GM18526 (cell line): ENCODE data around the gene SUMO4.

Experiments used
- POLR2A ChIP-seq: IDR thresholded peaks from 3 replicates; pipeline ENCODE4 v1.6.1; 2011; ENCODE audit not compliant: insufficient read length; ENCODE audit errors: extremely low read depth

SUMO4 gene

DNA sequence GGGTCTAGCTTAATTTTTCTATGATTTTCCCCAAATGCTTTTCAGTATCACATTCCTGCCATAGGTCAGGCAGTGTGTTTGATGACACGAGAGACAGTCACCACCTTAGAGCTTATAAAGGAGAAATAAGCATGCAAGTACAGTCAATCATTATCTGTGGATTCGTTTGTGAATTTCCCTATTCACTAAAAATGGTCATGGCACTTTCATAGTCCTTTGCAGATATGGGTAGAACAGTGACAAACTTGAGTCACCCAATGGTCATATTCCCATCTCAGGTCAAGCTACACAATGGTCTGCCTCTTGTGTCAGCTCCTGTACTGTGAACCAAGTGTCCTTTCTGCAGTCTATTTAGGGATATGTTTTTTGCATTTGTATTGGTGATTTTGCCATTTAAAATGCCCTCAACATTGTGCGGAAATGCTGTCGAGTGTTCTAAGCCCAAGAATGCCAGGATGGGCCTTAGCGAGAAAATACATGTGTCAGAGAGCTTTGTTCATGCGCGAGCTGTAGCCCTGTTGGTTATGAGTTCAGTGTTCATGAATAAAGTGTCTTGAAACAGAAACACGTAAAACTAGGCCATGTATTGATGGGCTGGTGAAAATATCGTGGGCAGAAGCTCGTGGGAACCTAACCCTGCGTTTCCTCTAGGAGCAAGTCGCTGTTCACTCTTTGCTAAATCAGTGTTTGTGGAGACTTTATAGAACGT, 19.8 kb downstream of the SUMO4 start:
- TF ChIP-seq POLR2A = no peak

DNA sequence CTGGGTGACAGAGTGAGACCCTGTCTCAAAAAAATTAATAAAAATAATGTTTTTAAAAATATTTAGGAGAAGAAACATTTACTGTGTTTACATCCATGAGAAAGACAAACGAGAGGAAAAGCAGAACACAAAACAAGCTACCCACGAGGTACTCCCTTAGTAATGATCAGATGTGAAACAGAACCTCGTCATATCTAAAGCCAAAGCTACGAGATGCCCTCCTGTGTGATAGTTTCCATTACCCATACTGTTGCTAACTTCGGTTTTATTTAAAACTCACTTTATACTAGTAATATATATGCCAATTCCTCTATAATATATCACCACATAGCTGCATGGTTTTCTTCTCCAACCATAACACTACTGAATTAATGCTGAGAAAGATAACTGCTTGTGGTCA, 21.1 kb downstream of the SUMO4 start:
- no peak for TF ChIP-seq POLR2A

DNA sequence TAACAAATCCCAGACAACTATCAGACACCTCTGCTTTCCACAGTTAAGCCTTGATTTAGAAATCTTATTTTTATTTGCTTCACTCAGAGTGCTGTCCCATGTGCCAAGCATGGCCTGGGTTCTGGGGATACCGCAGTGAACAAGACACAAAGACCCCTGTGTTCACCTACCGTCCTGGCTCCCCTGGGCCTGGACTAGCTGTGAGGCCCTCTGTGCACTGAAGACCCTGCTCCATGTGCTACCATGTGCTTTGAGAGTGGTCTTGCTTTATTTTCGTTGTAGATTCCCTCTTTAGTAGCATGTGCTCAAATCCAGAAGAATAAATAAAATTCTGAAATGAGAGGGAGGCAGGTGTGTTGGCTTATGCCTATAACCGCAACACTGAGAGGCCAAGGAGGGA, 22.5 kb downstream of the SUMO4 start:
- no peak for TF ChIP-seq POLR2A

GRCh38 chr6:149423964-149424440, 23.9 kb downstream of the SUMO4 start:
- TF ChIP-seq POLR2A = no peak

DNA sequence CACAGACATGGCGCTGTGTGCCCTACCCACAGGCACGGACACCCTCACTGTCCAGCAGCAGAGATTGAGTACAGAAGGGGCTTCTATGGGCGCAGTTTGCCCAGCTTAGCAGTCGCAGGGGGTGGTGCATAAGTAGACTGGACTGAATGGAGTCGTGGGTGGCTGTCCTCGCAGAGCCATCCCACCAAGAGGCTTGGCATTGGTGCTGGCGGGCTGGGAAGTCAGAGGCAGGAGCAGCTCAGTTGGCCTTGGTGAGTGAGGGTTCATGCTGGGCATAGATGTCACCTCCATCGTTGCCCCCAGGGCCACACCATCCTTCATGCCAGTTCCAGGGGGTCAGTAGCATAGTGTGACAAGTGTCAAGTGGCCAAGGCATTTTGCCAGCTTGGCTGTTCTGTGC, 25.2 kb downstream of the SUMO4 start:
- no peak for TF ChIP-seq POLR2A

- TF ChIP-seq POLR2A = no peak
These were observed 25.7 kb downstream of the SUMO4 start for GRCh38 chr6:149425754-149426153.

DNA sequence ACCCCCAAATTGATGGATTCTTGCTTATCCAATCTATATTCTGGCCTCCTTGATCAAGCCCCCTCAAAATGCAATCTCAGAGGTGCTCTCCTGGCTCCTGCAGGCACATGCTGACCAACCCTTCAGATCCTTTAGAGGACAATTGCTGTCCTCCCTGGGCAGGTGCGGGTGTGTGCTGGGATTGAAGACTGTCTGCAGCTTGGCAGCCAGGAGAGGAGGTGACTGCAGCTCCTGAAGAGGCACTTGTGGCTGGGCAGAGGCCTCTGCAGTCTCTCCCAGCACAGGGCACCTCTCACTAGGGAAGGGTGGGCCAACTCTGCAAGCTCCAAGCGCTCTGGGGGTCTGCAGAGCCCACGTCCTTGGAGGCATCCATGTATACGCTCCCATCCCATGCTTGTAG, 28.5 kb downstream of the SUMO4 start:
- no peak for TF ChIP-seq POLR2A

- TF ChIP-seq POLR2A = no peak
These were observed 29.6 kb downstream of the SUMO4 start for GRCh38 chr6:149429427-149430360.

DNA sequence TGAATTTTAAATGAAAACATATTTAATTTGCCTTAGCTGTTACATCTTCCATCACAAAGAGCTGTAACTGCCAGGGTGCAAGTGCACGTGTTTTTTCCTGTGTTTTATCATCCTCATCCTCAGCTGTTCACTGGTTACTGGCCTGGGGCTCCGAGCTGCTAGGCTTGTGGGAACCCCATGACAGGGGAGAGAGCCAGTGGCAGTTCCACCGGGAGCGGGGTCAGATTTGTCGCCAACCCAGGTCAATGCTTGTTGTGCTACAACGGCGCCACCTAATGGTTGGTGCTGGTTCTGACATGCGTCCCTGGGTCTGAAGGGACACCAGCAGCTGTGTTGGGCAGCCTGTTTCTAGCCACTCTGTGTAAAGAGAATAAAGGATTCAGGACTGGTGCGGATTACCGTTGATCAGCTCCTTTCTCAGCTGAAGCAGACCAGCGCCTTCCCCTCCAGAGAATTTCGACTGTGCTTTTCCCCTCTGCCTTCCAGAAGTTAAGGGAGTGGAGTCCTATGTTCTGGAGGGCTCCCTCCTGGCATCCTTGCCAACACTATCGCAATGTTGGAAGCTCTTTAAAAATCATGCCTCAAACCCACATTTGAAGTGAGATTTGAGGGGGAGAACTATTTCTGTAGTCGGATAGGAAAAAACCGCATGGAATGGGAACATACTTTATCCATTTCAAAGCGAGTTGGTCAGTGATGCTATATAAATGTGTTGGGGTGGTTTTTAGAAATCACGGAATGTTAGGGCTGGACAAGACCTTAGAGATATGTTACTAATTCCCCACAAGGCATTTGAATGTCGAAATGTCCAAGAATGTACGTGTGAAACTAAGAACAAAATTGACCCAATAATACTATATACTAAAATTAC, 32.1 kb downstream of the SUMO4 start:
- TF ChIP-seq POLR2A = no peak

DNA sequence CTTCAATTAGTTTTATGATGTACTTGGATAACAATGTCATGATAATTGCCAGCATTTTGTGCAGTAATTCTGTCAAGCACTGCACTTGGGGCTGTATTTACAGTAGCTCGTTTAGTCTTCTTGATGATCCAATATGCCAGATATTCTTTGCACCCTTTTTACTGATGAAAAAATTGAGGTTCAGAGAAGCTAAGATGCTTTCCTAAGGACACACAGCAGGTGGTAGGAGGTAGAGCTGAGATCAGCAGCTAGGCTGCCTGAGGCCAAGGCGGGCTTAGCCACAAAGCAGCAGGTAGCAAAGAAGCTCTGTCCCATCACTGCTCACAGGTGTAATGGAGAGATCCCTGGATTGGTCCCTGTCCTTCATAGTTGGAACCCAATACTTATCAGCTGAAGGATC, 33.3 kb downstream of the SUMO4 start:
- no peak for TF ChIP-seq POLR2A

- TF ChIP-seq POLR2A = no peak
These were observed 33.8 kb downstream of the SUMO4 start for GRCh38 chr6:149433881-149434280.

DNA sequence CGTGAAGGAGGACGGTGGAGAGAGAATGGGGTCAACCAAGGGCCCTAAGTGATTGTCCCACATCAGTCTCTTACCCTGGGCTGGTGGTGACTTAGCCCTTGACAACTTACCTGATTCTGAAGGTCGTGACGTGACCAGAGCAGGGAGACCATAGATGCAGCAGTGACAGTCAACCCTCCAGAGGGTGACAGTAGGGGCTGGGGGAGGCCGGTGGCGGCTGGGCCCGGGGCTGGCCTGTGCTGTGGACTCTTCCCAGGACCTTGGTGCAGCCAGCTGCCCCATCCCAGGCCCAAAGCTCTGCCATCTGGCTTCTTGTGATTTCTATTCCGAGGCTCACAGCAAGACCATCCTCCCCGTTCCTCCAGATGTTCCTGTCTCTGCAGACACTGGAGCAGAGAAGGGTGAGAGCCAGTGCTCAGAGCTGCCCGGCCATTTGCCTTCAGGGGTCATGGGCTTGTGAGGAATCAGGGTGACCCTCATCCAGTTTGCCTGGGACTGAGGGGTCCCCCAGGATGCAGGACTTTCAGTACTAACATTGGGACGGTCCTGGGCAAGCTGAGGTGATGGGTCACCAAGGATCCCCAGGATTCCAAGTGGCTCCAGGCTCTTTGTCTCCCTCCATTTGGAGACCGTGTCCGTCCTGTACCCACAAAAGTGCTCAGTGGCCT, 36.0 kb downstream of the SUMO4 start:
- TF ChIP-seq POLR2A = no peak

GRCh38 chr6:149436647-149437046, 36.6 kb downstream of the SUMO4 start:
- no peak for TF ChIP-seq POLR2A

GRCh38 chr6:149437212-149437611, 37.1 kb downstream of the SUMO4 start:
- TF ChIP-seq POLR2A = no peak

DNA sequence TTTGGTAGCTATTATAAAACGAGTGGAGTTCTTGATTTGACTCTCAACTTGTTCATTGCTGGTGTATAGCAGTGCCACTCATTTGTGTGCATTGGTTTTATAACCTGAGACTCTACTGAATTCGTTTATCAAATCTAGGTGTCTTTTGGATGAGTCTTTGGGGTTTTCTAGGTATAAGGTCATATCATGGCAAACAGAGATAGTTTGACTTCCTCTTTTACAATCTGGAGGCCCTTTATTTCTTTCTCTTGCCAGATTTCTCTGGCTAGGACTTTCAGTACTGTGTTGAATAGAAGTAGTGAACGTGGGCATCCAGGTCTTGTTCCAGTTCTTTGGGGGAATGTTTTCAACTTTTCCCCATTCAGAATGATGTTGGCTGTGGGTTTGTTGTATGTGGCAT, 38.8 kb downstream of the SUMO4 start:
- TF ChIP-seq POLR2A = no peak
